Measurements from ENCODE around the gene RNASE8. TPM values are rescaled to one million over a fixed set of nuclear protein-coding genes. Genes with fewer than 3 reads are reported as not detected.

RNASE8 gene
- total and polyA plus RNA-seq, 2 of the 8 experiments (the other 6 are each of a cell fraction or from before 2014, with no cell fraction given): not detected

- ChIA-PET CTCF (ENCODE audit: partially characterized antibody) (interaction anchor here (1.0 to 8.8 kb wide), 3 partner anchors 10 to 63 kb away, joined by 8 to 152 read pairs (median 8); no protein-coding TSS in a partner anchor), POLR2A (ENCODE audit: partially characterized antibody) (interaction anchor here (1.1 kb wide), 1 partner anchor 10 kb away, joined by 3 read pairs; no protein-coding TSS in a partner anchor)
- Histone ChIP-seq H3K18ac (ENCODE audit: extremely low read depth, low read length) (no peak within 1 kb of the TSS), H3K14ac (ENCODE audit: insufficient read length) (no peak within 1 kb of the TSS), H2BK20ac (ENCODE audit: low read length) (no peak within 1 kb of the TSS), H2BK12ac (ENCODE audit: low read depth, low read length) (no peak within 1 kb of the TSS), H4K8ac (ENCODE audit: extremely low read depth, insufficient read depth, low read length) (no peak within 1 kb of the TSS), H3K56ac (replicated peaks; ENCODE audit: insufficient read length, low read depth, low read length) (no peak within 1 kb of the TSS), H3K27ac (ENCODE audit: low read depth, low read length) (no peak within 1 kb of the TSS), H3K4me2 (ENCODE audit: insufficient read depth in 1 of 2, low read depth in 2 of 2, low read length in 2 of 2) (no peak within 1 kb of the TSS), H2AFZ (ENCODE audit: low read length) (no peak within 1 kb of the TSS), H2BK5ac (ENCODE audit: low read depth, low read length) (no peak within 1 kb of the TSS), H3K27me3 (replicated peaks in 1 of 4; ENCODE audit: control insufficient read depth in 3 of 4, extremely low read depth in 1 of 4, insufficient read depth in 3 of 4, low read length in 3 of 4) (peaks cover 0 to 5% (median 1%) of the 10 kb centered on the region in 4 experiments; a peak in 3 of 7 replicates), H4K5ac (ENCODE audit: insufficient read length, low read depth, low read length) (no peak within 1 kb of the TSS), H3K9ac (replicated peaks in 1 of 4; ENCODE audit: extremely low read depth in 1 of 4, low read depth in 3 of 4, low read length in 3 of 4) (0 out of 7 replicates have a peak within 1 kb of the TSS, but pooled peaks of 1 of the 4 experiments have one; percentile 32), H3K4me1 (replicated peaks in 1 of 4; ENCODE audit: control insufficient read depth in 3 of 4, insufficient read depth in 4 of 4, low read length in 3 of 4) (peaks cover 4 to 14% (median 6%) of the 10 kb centered on the region in 4 experiments; a peak in 6 of 7 replicates), H3K23ac (ENCODE audit: insufficient read length) (no peak within 1 kb of the TSS), H2BK15ac (ENCODE audit: low read length) (no peak within 1 kb of the TSS), H2AK5ac (ENCODE audit: low read depth, low read length) (no peak within 1 kb of the TSS), H3K4me3 (ENCODE audit: extremely low read depth in 1 of 4, insufficient read depth in 2 of 4, low read depth in 3 of 4, low read length in 4 of 4) (no peak within 1 kb of the TSS), H3K36me3 (ENCODE audit: control insufficient read depth in 2 of 4, insufficient read depth in 4 of 4, low read length in 3 of 4) (no peaks in the 10 kb centered on the region), H3K79me2 (ENCODE audit: control insufficient read depth in 1 of 2, insufficient read depth in 2 of 2, low read length in 2 of 2) (no peaks in the 10 kb centered on the region), H3K4ac (replicated peaks; ENCODE audit: insufficient read length, low read depth, low read length) (no peak within 1 kb of the TSS), H3K23me2 (ENCODE audit: low read depth, low read length) (peaks cover 7% of the 10 kb centered on the region), H3K9me3 (ENCODE audit: insufficient read depth in 2 of 2, low read depth in 1 of 2, low read length in 1 of 2) (no peaks in the 10 kb centered on the region), H4K20me1 (replicated peaks in 1 of 2; ENCODE audit: control insufficient read depth in 1 of 2, insufficient read depth in 2 of 2, low read length in 2 of 2) (no peaks in the 10 kb centered on the region), H3K79me1 (ENCODE audit: low read depth, low read length) (no peaks in the 10 kb centered on the region), H2BK120ac (replicated peaks; ENCODE audit: low read depth, low read length) (no peak within 1 kb of the TSS), H4K91ac (replicated peaks; ENCODE audit: insufficient read length, low read length) (no peak within 1 kb of the TSS)
- 81% methylated on average over 5 of the region's 5 CpGs; no CpG with 5 or more reads in 1 of the 2 experiments for WGBS, 2 experiments (ENCODE audit: extremely low coverage in 1 of 2, insufficient coverage in 1 of 2, insufficient read length in 1 of 2, insufficient replicate concordance in 2 of 2, low coverage in 1 of 2, low lambda C conversion rate in 2 of 2, missing lambda C conversion rate in 1 of 2)
- FAIRE-seq (no peak), DNase-seq (ENCODE audit: low read depth in 1 of 2, low spot score in 2 of 2) (no peak)
- TF ChIP-seq SP2 (IDR thresholded peaks at IDR 0.05; ENCODE audit: low read length): no peak
- no peak for TF ChIP-seq HDAC6 (IDR thresholded peaks at IDR 0.05; ENCODE audit: low read depth, low read length)
- no peak for TF ChIP-seq BCL11A (IDR thresholded peaks at IDR 0.05; ENCODE audit: low read depth in 2 of 2, low read length in 2 of 2)
Observed at GRCh38 chr14:21029917-21030316, 27.7 kb upstream of the RNASE8 start, which contains the start of gene TPPP2. Gene TPPP2 (plus strand): TSS chr14:21030217. CDS start chr14:21030582, 365 bp downstream.
